Measurements from ENCODE around the gene PAQR3. TPM values are rescaled to one million over a fixed set of nuclear protein-coding genes. Genes with fewer than 3 reads are reported as not detected.
A peak's percentile ranks its signal among the peaks of the same experiment; 100 is the strongest.
"Not testable (repeated sequence)": the region's sequence is repeated elsewhere in the genome, so short reads cannot be mapped to it uniquely, and the experiment has no call there.

PAQR3 gene
- total RNA-seq, 4 donors from 2014 or later, result 9.4 to 18.9 (median 9.7) TPM

DNA sequence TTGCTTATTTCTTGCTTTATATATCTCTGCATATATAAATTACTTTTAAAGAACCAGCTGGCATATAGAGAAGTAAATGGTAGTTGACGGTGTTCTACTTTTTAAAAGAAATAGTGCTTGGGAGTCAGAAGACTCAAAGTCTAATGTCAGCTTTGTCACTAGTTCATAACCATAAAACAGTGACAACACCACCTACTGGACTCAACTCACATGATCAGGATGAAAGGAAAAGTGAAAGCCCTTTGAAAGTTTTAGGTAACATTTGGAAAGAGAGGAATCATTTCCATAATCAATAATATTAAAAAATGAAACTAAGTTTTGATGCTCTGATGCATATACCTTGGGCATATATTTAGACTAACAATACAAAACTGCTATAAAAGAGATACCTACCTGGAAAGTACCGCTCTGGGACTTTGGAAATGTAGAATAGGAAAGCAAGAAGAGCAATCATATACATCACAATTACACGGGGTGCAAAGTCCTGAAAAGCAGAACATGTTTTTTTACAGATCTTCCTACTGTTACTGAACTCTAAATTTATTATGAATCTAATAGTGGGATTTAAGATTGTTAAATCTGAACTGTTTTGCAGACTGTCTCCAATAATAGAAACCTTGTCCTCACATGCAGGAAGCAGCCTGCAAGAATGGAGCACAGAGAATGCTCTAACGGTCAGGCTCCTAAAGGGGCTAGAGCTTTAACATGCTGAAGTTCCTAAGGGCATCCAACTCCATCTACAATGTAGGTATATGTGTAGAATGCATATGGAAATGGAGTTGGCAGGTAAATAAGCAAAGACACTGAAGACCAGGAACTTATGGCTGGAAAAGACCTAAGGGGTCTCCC is 15.6 kb downstream of the PAQR3 start:
- Histone ChIP-seq H3K4me1 (no peaks in the 10 kb centered on the region), H3K27me3 (no peaks in the 10 kb centered on the region), H3K27ac (no peak overlapping the region), H3K9me3 (no peaks in the 10 kb centered on the region), H3K36me3 (peaks cover 0 to 26% (median 3%) of the 10 kb centered on the region in 3 donors), H3K4me3 (no peak overlapping the region)
- TF ChIP-seq, protein P1, sequence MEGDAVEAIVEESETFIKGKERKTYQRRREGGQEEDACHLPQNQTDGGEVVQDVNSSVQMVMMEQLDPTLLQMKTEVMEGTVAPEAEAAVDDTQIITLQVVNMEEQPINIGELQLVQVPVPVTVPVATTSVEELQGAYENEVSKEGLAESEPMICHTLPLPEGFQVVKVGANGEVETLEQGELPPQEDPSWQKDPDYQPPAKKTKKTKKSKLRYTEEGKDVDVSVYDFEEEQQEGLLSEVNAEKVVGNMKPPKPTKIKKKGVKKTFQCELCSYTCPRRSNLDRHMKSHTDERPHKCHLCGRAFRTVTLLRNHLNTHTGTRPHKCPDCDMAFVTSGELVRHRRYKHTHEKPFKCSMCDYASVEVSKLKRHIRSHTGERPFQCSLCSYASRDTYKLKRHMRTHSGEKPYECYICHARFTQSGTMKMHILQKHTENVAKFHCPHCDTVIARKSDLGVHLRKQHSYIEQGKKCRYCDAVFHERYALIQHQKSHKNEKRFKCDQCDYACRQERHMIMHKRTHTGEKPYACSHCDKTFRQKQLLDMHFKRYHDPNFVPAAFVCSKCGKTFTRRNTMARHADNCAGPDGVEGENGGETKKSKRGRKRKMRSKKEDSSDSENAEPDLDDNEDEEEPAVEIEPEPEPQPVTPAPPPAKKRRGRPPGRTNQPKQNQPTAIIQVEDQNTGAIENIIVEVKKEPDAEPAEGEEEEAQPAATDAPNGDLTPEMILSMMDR (IDR thresholded peaks at IDR 0.05), result peak in 1 of 6 experiments; percentile 6
- no peak for TF ChIP-seq POLR2A (IDR thresholded peaks at IDR 0.05)
- no peak for DNase-seq
- WGBS, 2 donors, result 69 to 80% methylated on average over 4 of the region's 4 CpGs
- intact Hi-C loops (cut with DNase I), result no loop called here

DNA sequence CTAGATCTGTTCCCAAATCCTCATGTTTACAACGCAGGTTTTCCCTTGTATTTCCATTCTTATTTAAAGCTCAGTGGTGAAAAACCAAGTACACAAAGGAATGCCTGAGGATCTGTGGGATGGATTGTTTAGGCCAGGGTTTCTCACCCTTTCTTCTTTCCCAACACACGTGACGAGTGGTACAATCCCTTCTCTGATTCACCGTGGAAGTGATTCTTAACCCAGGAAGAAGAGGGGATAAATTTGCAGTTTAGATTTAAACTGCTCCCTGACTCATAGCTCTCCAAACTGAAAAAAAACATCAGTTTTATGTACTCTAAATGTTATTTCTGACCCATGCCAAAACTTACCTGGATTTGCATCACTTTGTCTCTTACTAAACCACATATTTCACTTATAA is 17.0 kb downstream of the PAQR3 start:
- no peaks in the 10 kb centered on the region for H3K9me3 ChIP-seq
- no peak for DNase-seq
- intact Hi-C loops (cut with DNase I), result no loop called here
- 81 to 87% methylated on average over 4 of the region's 4 CpGs for WGBS, 2 donors
- H3K4me1 ChIP-seq, result no peaks in the 10 kb centered on the region
- no peak overlapping the region for H3K4me3 ChIP-seq
- no peak for TF ChIP-seq POLR2A (IDR thresholded peaks at IDR 0.05)
- TF ChIP-seq, protein P1 (IDR thresholded peaks at IDR 0.05), result no peak
- no peak overlapping the region for H3K27ac ChIP-seq
- H3K27me3 ChIP-seq, result no peaks in the 10 kb centered on the region
- H3K36me3 ChIP-seq, result peaks cover 0 to 21% (median 3%) of the 10 kb centered on the region in 3 donors

DNA sequence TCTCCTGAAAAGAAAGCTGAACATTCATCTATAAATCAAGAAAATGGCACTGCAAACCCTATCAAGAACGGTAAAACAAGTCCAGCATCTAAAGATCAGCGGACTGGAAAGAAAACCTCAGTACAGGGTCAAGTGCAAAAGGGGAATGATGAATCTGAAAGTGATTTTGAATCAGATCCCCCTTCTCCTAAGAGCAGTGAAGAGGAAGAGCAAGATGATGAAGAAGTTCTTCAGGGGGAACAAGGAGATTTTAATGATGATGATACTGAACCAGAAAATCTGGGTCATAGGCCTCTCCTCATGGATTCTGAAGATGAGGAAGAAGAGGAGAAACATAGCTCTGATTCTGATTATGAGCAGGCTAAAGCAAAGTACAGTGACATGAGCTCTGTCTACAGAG is 28.6 kb downstream of the PAQR3 start:
- Histone ChIP-seq H3K27me3 (no peaks in the 10 kb centered on the region), H3K36me3 (peaks cover 0 to 40% (median 6%) of the 10 kb centered on the region in 3 donors), H3K4me3 (no peak overlapping the region), H3K4me1 (no peaks in the 10 kb centered on the region), H3K27ac (no peak overlapping the region), H3K9me3 (no peaks in the 10 kb centered on the region)
- intact Hi-C loops (cut with DNase I), result no loop called here
- 95 to 96% methylated on average over 2 of the region's 2 CpGs for WGBS, 2 donors
- TF ChIP-seq, protein P1 (IDR thresholded peaks at IDR 0.05), result no peak
- TF ChIP-seq POLR2A (IDR thresholded peaks at IDR 0.05), result no peak
- no peak for DNase-seq

DNA sequence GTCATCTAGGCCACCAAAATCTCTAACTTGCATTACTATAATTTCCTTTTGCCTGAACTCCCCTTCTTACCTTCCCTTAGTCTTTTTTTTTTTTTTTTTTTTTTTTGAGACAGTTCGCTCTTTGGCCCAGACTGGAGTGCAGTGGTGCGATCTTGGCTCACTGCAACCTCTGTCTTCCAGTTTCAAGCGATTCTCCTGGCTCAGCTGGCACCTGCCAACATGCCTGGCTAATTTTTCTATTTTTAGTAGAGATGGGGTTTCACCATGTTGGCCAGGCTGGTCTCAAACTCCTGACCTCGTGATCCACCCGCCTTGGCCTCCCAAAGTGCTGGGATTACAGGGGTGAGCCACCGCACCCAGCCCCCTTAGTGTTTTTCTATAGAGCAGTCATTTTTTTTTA is 30.3 kb downstream of the PAQR3 start:
- H3K27ac ChIP-seq; H3K4me1 ChIP-seq; H3K4me3 ChIP-seq; H3K27me3 ChIP-seq; intact Hi-C loops (cut with DNase I); H3K9me3 ChIP-seq; DNase-seq: not testable (repeated sequence)
- H3K36me3 ChIP-seq, result peaks cover 0 to 29% (median 6%) of the 10 kb centered on the region in 3 donors
- 92 to 98% methylated on average over 4 to 6 of the region's 6 CpGs for WGBS, 2 donors

DNA sequence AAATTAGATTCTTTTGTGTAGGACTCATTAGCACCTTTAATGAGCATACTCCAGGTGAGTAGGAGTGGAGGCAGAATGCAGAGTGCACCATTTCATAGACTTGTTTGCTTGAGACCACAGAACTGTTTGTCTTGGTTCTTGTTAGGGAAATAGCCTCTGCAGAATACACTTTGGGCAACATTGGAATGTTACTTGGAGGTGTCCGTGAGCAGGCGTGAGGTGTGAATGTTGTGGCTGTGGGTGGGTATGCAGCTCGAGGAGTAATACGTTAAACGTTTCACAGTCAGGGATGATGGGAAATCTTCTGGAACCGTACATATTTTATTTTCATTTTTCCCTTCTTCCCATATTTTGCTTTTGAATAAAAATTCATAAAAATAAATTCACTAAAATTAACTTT is 31.6 kb downstream of the PAQR3 start:
- Histone ChIP-seq H3K27ac (no peak overlapping the region), H3K27me3 (no peaks in the 10 kb centered on the region), H3K4me1 (no peaks in the 10 kb centered on the region), H3K4me3 (no peak overlapping the region), H3K9me3 (no peaks in the 10 kb centered on the region), H3K36me3 (peaks cover 0 to 23% (median 6%) of the 10 kb centered on the region in 3 donors)
- DNase-seq, result no peak
- TF ChIP-seq, protein P1 (IDR thresholded peaks at IDR 0.05), result no peak
- no peak for TF ChIP-seq POLR2A (IDR thresholded peaks at IDR 0.05)
- intact Hi-C loops (cut with DNase I), result no loop called here
- 91 to 98% methylated on average over 6 of the region's 6 CpGs for WGBS, 2 donors
